OCI-LY3 (cell line): Measurements from ENCODE around the gene CLCC1.

Experiments
- EZH2phosphoT487 ChIP-seq: fragments of 200-600 bp; shearing (Covaris generic); IDR thresholded peaks from 2 replicates; pipeline ENCODE4 v1.6.1; 2018; ENCODE audit warnings: antibody characterized with exemption, mixed run types, low read depth
- TF ChIP-seq, protein P1 (sequence below): fragments of 200-600, 300-600 bp; sonication (generic); IDR thresholded peaks from 2 replicates; pipeline ENCODE4 v1.5.1; 2014; ENCODE audit warnings: antibody characterized with exemption, low read length, low read depth

DNA sequence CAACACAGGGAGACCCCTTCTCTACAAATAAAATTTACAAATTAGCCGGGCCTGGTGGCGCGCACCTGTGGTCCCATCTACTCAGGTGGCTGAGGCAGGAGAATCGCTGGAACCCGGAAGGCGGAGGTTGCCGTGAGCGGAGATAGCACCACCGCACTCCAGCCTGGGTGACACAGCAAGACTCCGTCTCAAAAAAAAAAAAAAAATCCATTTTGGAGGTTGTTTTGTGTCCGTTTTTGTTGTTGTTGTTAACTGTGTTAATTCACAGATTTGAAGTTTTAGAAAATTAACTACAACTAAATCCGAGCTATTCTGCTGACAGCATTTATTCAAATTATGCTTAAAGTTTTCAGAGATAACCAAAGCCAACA is 618 bp downstream of the CLCC1 start:
- no peak for TF ChIP-seq EZH2phosphoT487
- TF ChIP-seq, protein P1, sequence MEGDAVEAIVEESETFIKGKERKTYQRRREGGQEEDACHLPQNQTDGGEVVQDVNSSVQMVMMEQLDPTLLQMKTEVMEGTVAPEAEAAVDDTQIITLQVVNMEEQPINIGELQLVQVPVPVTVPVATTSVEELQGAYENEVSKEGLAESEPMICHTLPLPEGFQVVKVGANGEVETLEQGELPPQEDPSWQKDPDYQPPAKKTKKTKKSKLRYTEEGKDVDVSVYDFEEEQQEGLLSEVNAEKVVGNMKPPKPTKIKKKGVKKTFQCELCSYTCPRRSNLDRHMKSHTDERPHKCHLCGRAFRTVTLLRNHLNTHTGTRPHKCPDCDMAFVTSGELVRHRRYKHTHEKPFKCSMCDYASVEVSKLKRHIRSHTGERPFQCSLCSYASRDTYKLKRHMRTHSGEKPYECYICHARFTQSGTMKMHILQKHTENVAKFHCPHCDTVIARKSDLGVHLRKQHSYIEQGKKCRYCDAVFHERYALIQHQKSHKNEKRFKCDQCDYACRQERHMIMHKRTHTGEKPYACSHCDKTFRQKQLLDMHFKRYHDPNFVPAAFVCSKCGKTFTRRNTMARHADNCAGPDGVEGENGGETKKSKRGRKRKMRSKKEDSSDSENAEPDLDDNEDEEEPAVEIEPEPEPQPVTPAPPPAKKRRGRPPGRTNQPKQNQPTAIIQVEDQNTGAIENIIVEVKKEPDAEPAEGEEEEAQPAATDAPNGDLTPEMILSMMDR = no peak
